IPS-20b (cell line): ENCODE data around the gene JMJD6.
"Not testable (repeated sequence)": the region's sequence is repeated elsewhere in the genome, so short reads cannot be mapped to it uniquely, and the experiment has no call there.

ENCODE experiments used
- H3K27ac ChIP-seq: one replicate; pipeline ENCODE4 v1.5.1; 2013; ENCODE audit warnings: low read length
- H3K27me3 ChIP-seq: 2 replicates; pipeline ENCODE4 v1.6.1; 2013; ENCODE audit warnings: mild to moderate bottlenecking, low read length, inconsistent platforms; ENCODE audit not compliant: insufficient read depth
- H3K36me3 ChIP-seq: 2 replicates; pipeline ENCODE4 v1.6.1; 2013; ENCODE audit warnings: low read depth, mild to moderate bottlenecking, inconsistent platforms, low read length, moderate library complexity; ENCODE audit not compliant: insufficient read depth
- H3K4me1 ChIP-seq: 2 replicates; pipeline ENCODE4 v1.6.1; 2013; ENCODE audit warnings: mild to moderate bottlenecking, control low read depth, inconsistent platforms, low read length, moderate library complexity; ENCODE audit not compliant: insufficient read depth
- H3K4me3 ChIP-seq: 2 replicates; pipeline ENCODE4 v1.5.1; 2013; ENCODE audit warnings: mild to moderate bottlenecking, low read length, inconsistent platforms
- H3K9ac ChIP-seq: 2 replicates; pipeline ENCODE4 v1.6.1; 2013; ENCODE audit warnings: low read depth, mild to moderate bottlenecking, inconsistent platforms, low read length, moderate library complexity
- H3K9me3 ChIP-seq: 2 replicates; pipeline ENCODE4 v1.6.1; 2013; ENCODE audit warnings: mild to moderate bottlenecking, low read depth, low read length, inconsistent platforms; ENCODE audit not compliant: insufficient read depth

The JMJD6 gene

DNA sequence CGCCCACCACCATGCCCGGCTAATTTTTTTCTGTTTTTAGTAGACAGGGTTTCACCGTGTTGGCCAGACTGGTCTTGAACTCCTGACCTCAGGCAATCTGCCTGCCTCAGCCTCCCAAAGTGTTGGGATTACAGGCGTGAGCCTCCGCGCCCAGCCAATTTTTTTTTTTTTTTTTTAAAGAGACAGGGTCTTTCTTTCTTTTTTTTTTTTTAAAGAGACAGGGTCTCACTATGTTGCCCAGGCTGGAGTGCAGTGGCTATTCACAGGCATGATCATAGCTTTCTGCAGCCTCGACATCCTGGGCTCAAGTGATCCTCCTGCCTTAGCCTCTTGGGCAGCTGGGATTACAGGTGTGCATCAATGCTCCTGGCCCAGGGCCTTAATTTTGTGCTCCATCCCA, 14.1 kb downstream of the JMJD6 start:
- Histone ChIP-seq H3K27me3 (peaks cover 23% of the 10 kb centered on the region), H3K4me1 (peaks cover 24% of the 10 kb centered on the region), H3K36me3 (peaks cover 24% of the 10 kb centered on the region)
- H3K9ac ChIP-seq, H3K27ac ChIP-seq, H3K9me3 ChIP-seq, H3K4me3 ChIP-seq: not testable (repeated sequence)

DNA sequence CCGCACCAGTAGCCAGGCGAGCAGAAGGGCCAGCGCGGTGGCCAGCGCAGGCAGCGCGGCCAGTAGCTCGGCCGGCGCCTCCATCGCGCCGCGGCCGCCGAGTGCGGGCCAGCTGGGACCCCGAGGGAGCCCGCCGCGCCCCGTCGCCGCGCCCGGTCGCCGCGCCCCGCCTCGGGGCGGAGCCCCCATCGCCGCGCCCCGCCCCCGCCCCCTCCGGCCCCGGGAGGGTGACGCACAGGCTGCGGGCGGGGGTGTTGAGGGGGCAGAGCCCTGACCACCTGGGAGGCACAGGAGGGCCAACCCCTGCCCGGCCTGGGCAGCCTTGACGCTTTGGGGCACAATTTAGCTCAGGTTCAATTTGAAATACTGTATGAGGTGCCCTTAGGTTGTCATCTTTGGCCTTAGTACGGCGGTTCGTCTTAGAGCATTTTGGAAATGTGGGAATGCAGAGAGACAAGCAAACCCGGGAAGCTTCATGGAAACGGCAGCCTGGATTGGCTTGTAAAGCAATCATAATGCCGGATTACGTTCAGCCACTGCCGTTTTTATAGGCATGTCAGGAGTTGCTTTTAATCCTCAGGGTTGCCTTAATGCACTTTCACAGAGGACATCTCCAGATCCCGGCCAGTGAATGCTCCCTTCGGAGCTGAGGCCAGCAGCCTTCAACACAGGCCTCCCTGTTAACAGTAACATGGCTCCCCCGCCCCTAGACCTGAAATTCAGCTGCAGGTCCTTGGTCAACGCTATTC, 15.4 kb downstream of the JMJD6 start, which contains the start of gene MXRA7:
TSS of gene MXRA7 (minus strand) at position 103 of the 749 bp plus-strand sequence. CDS start at position 84, 19 bp downstream.
- no peak within 1 kb of the TSS for H3K27ac ChIP-seq
- H3K4me3 ChIP-seq: peak within 1 kb of the TSS; percentile 73
- peak within 1 kb of the TSS; percentile 62; the same call in 1 of the 2 replicates for H3K9ac ChIP-seq
- H3K9me3 ChIP-seq: no peaks in the 10 kb centered on the region
- peaks cover 24% of the 10 kb centered on the region for H3K4me1 ChIP-seq
- peaks cover 12% of the 10 kb centered on the region; the same call in 1 of the 2 replicates for H3K36me3 ChIP-seq
- H3K27me3 ChIP-seq: peaks cover 23% of the 10 kb centered on the region

DNA sequence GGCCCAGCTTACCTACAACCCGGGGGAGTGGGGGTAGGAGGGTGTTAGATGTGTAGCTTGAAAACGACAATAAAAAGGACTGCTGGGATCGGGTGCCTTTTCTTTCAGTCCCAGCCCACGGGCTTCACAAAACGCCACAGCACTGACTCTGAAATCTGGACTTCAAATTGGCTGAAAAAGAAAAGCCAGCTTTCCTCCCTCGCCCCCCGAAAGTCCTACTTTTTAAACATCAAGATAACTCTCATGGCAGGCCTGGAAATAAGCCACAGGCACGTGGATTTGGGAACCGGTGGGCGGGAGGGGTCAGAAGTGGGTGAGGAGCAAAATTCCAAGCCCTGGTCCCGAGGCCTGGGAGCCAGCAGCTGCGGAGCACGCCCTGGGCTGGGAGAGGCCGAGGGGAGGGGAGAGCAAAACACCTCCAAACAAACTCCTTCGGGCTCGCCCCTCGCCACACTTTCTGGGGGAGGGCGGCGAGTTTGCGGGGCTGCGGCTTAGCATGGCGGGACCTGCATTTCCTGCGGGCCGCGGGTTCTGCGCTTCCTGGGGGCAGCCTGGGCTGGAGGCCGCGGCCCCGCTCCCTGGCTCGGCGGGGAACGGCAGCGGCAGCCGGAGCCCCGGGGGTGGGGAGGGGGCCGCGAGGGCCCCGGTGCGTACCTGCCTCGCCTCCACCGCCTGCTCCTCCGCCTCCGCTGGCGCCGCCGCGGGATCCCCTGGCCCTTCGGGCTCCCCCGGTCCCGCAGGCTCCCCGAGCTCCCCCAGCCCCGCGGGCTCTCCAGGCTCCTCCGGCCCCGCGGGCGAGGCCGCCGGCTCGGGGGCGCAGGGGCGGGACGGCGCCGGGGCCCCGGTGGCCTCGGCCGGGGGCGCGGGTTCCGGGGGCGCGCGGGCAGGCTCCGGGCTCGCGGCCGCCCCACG, 16.2 kb downstream of the JMJD6 start:
- not testable (repeated sequence) for H3K27ac ChIP-seq, H3K36me3 ChIP-seq, H3K9me3 ChIP-seq
- peaks cover 23% of the 10 kb centered on the region for H3K27me3 ChIP-seq
- H3K9ac ChIP-seq: peak overlapping the region; percentile 37; the same call in 1 of the 2 replicates
- peak overlapping the region; percentile 67 for H3K4me3 ChIP-seq
- peaks cover 24% of the 10 kb centered on the region for H3K4me1 ChIP-seq

DNA sequence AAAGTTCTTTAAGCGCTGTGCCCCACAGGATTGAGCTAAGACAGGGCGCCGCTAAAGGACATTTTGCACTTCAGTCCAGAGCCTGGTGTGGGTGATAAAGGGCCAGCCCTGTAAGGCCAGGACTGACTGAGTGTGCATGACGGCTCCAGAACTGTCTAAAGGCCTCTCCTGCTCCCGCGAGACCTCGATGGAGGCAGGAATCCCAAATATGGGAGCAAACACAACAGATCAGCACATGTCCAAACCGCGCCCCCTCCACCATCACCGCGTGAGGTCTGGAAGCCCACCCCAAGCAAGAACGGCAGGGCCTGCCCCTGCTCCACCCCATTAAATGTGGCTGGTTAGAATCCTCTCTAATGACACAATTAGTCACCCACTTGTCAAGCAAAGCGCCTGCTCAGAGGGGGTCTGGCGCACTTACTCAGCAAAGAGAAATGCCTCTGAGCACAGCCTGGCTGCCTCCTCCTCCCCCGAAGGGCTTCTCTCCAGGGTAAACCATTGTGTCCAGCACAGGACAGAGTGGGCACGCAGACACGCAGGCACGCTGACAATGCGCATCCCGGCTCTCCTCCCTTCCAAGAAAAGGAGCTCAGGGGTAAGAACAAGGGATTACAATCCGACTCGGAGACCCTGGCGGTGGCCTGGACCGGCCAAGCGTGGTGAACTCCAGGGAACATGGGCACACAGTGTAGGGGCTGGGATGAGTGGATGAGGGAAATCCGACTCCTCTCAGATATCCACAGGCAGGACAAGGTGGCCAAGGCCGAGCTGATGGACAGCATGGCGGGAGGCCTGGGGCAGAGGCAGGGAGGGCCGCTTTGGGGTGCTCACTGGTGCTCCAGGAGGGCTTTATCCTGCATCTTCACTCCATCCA, 17.1 kb downstream of the JMJD6 start:
- no peak overlapping the region for H3K27ac ChIP-seq

DNA sequence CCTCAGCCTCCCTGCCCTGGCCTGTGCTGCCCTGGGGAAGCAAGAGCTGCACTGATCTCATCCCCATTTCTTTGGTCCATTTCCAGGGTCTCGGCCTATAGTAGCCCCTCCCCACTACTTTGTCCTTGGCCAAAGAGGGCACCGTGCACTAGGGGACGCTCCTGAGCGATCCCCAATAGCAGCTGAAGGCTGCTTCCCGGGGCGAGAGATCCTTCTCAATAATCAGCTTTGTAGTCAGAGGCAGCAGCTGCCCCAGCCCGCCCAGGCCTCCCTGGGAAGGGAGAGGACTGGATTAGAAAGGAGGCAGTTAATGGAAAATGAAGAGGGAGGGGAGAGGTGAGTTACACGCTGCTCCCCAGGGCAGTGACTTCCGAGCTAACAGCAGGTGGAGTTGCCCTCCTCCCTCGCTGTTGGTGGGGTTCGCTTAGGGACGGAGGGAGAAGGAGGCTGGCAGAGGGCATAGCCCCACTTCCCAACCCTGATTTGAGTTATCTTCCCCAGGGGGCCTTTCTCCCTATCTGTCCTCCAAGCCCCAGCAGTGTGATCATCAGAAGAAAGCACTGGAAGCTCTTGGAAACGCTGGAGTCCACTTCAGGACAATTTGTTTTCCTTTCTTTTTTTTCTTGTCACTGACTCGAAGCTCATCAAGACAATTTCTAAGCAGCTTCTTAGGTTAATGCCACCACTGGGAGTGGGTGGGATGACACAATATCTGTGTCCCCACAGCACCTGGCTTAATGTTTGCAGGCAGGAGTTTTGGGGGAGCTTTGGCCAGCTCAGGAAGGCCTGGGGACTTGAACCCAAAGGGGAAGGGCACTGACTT, 18.2 kb downstream of the JMJD6 start:
- no peak overlapping the region for H3K9ac ChIP-seq
- H3K27ac ChIP-seq: no peak overlapping the region
- peaks cover 24% of the 10 kb centered on the region for H3K4me1 ChIP-seq
- H3K9me3 ChIP-seq: no peaks in the 10 kb centered on the region
- H3K27me3 ChIP-seq: peaks cover 23% of the 10 kb centered on the region
- H3K36me3 ChIP-seq: no peaks in the 10 kb centered on the region
- H3K4me3 ChIP-seq: no peak overlapping the region; the same call in 1 of the 2 replicates

More for the DNA sequence above, 17.1 kb downstream of the JMJD6 start:
- Histone ChIP-seq H3K36me3 (peaks cover 7% of the 10 kb centered on the region; the same call in 1 of the 2 replicates), H3K9ac (peak overlapping the region; percentile 37; the same call in 1 of the 2 replicates), H3K27me3 (peaks cover 23% of the 10 kb centered on the region), H3K4me3 (peak overlapping the region; percentile 67), H3K4me1 (peaks cover 24% of the 10 kb centered on the region), H3K9me3 (no peaks in the 10 kb centered on the region)

DNA sequence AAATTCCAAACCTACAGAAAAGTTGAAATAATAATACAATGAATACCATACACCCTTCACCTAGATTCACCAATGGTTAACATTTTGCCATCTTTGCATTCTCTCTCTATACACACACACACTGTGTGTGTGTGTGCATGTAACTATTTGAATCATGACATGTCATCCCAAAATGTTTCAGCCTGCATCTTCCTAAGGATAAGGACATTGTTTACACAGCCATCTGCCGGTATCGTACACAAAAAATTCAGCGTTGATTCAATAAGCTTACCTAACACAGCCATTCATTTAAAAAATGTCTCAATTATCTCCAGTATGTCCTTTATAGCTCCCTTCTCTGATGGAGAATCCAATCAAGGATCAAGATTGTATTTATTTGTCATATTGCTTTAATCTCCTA, 19.6 kb downstream of the JMJD6 start:
- H3K4me1 ChIP-seq: peaks cover 26% of the 10 kb centered on the region
- H3K4me3 ChIP-seq: no peak overlapping the region
- no peaks in the 10 kb centered on the region for H3K36me3 ChIP-seq
- H3K27ac ChIP-seq: no peak overlapping the region
- peaks cover 23% of the 10 kb centered on the region for H3K27me3 ChIP-seq
- H3K9ac ChIP-seq: no peak overlapping the region
- H3K9me3 ChIP-seq: no peaks in the 10 kb centered on the region

DNA sequence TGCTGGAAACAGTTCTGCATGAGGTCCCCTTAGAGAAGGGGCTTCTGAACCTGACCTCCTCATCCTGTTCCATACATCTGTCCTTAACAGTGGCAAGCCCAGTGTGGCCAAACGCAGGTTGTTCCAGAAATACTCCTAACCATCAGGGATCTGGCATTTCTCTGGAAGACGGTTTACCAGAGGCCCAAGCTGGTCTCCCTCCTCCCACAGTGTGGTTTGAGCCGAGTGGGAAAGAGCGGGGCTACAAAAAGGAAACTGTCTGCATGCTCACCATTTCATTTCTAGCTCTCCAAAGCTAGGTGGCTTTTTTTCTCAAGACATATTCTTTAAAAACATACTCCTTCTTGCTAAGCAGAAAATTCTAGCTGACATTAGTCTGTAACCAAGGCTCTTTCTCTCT, 21.6 kb downstream of the JMJD6 start:
- H3K27ac ChIP-seq: no peak overlapping the region
- peaks cover 34% of the 10 kb centered on the region for H3K4me1 ChIP-seq
- no peaks in the 10 kb centered on the region for H3K9me3 ChIP-seq
- no peak overlapping the region for H3K9ac ChIP-seq
- peaks cover 17% of the 10 kb centered on the region for H3K27me3 ChIP-seq
- no peaks in the 10 kb centered on the region for H3K36me3 ChIP-seq
- H3K4me3 ChIP-seq: no peak overlapping the region

DNA sequence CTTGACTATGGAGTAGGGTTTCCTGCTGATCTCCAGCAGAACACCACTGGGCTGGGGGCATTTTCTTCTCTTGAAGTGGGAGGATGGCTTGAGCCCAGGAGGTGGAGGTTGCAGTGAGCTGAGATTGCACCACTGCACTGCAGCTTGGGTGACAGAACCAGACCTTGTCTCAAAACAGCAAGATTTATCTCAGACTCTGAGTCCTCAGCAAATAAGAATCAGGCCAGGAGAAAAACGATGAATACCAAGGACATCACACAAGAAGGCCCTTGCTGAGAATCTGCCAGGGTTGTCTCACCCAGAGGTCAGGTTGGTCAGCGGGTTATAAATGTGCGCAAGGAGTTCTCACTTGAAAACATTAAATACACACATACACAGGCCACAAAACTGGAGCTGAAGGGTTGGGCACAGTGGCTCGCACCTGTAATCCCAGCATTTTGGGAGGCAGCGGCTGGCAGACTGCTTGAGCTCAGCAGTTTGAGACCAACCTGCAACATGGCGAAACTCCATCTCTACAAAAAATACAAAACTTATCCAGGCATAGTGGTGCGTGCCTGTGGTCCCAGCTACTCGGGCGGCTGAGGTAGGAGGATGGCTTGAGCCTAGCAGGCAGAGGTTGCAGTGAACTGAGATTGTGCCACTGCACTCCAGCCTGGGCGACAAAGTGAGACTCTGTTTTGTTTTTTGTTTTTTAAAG, 23.3 kb downstream of the JMJD6 start:
- no peak overlapping the region for H3K4me3 ChIP-seq
- H3K9ac ChIP-seq: no peak overlapping the region
- no peaks in the 10 kb centered on the region for H3K36me3 ChIP-seq
- no peaks in the 10 kb centered on the region for H3K9me3 ChIP-seq
- H3K27ac ChIP-seq: no peak overlapping the region
- H3K4me1 ChIP-seq: peaks cover 21% of the 10 kb centered on the region; the same call in 1 of the 2 replicates
- peaks cover under 1% of the 10 kb centered on the region; the same call in 1 of the 2 replicates for H3K27me3 ChIP-seq

DNA sequence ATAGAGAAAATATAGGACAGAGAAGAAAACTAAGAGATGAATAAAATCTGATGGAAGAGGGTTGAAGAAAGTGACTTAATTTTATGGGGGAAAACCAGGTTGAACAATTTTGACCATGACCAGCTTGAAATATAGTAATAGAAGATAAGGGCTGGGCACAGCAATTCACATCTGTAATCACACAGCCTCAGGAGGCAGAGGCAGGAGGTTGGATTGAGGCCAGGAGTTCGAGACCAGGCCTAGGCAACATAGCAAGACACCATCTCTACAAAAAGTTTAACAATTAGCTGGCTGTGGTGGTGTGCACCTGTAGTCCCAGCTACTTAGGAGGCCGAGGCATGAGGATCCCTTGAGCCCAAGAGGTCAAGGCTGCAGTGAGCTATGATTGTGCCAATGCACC, 24.3 kb downstream of the JMJD6 start:
- Histone ChIP-seq H3K36me3 (no peaks in the 10 kb centered on the region), H3K4me3 (no peak overlapping the region), H3K9ac (no peak overlapping the region), H3K27me3 (no peaks in the 10 kb centered on the region), H3K4me1 (peaks cover 27% of the 10 kb centered on the region; the same call in 1 of the 2 replicates), H3K27ac (no peak overlapping the region), H3K9me3 (no peaks in the 10 kb centered on the region)

DNA sequence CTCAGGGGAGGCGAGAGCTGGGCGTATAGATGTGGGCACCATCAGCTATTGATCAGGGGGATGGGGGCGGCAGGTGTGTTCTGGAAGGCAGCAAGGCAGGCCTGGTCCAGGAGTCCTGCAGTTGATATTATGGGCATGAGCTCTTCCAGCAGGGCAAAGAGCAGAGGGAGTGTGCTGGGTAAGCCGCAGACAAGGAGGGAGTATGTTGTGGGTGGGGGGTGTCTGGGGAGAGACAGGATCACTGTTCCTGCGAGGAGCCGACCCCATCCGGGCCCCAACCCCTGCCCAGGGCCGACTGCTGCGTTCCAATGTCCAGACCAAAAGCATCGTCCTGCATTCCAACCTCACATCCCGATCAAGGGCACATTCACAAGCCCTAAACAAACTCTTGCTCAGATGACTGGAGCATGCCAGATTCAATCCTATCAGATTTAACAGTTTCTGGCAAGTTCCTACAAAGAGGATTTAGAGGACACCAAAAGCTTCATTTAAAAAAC, 24.9 kb downstream of the JMJD6 start:
- Histone ChIP-seq H3K36me3 (no peaks in the 10 kb centered on the region), H3K4me1 (peaks cover 27% of the 10 kb centered on the region; the same call in 1 of the 2 replicates), H3K27me3 (no peaks in the 10 kb centered on the region), H3K9me3 (no peaks in the 10 kb centered on the region), H3K27ac (no peak overlapping the region), H3K4me3 (no peak overlapping the region), H3K9ac (peak overlapping the region; percentile 8; the same call in 1 of the 2 replicates)
